HG03520 (cell line): ENCODE measurements around the gene GDAP1L1.

Source experiments
- ATAC-seq: cut with Tn5 transposase; IDR thresholded peaks from one replicate; pipeline ENCODE4 v1.9.1; 2021; ENCODE audit warnings: mild to moderate bottlenecking, moderate library complexity; ENCODE audit not compliant: unreplicated experiment

Gene GDAP1L1

GRCh38 chr20:44247131-44247571, at the start of gene GDAP1L1:
TSS of gene GDAP1L1 (plus strand) at chr20:44247308. CDS start at chr20:44247335, 27 bp downstream.
- ATAC-seq = no peak

GRCh38 chr20:44198872-44199271, 48.2 kb upstream of the GDAP1L1 start:
- no peak for ATAC-seq

- ATAC-seq = no peak
Observed at GRCh38 chr20:44199877-44200276, 47.2 kb upstream of the GDAP1L1 start.

GRCh38 chr20:44200371-44200770, 46.7 kb upstream of the GDAP1L1 start:
- no peak for ATAC-seq

GRCh38 chr20:44200983-44201382, 46.1 kb upstream of the GDAP1L1 start:
- no peak for ATAC-seq

- no peak for ATAC-seq
Observed at GRCh38 chr20:44203161-44203560, 43.9 kb upstream of the GDAP1L1 start.

- ATAC-seq = no peak
Observed at GRCh38 chr20:44204156-44204831, 42.8 kb upstream of the GDAP1L1 start.

GRCh38 chr20:44204832-44205215, 42.3 kb upstream of the GDAP1L1 start:
- ATAC-seq = no peak

- ATAC-seq = no peak
Observed at GRCh38 chr20:44206132-44206531, 41.0 kb upstream of the GDAP1L1 start.

- ATAC-seq = no peak
Observed at GRCh38 chr20:44207126-44207723, 39.9 kb upstream of the GDAP1L1 start.

- no peak for ATAC-seq
Observed at GRCh38 chr20:44208165-44208564, 38.9 kb upstream of the GDAP1L1 start.

- no peak for ATAC-seq
Observed at GRCh38 chr20:44208770-44209169, 38.3 kb upstream of the GDAP1L1 start.

GRCh38 chr20:44209686-44210405, 37.3 kb upstream of the GDAP1L1 start:
- no peak for ATAC-seq

GRCh38 chr20:44210406-44211176, 36.5 kb upstream of the GDAP1L1 start, which contains the start of gene OSER1:
TSS of gene OSER1 (minus strand) at chr20:44210771. CDS start at chr20:44206957, 3,814 bp downstream.
- peak; percentile 66 for ATAC-seq

- ATAC-seq = no peak
Observed at GRCh38 chr20:44211177-44212039, 35.7 kb upstream of the GDAP1L1 start.

GRCh38 chr20:44212792-44213191, 34.3 kb upstream of the GDAP1L1 start:
- ATAC-seq = no peak

GRCh38 chr20:44215125-44215524, 32.0 kb upstream of the GDAP1L1 start:
- no peak for ATAC-seq

GRCh38 chr20:44217342-44218092, 29.6 kb upstream of the GDAP1L1 start:
- ATAC-seq = no peak

GRCh38 chr20:44218446-44218845, 28.7 kb upstream of the GDAP1L1 start:
- ATAC-seq = no peak
